Activated T-cell treated with anti-CD3 and anti-CD28 coated beads, Interleukin-2, amount 50 U/mL, for 1 hour (primary cell): Measurements from ENCODE around the gene OR6V1.

Experiments used
- DNase-seq: peaks from one replicate; pipeline ENCODE4 v3.0.0-alpha.2; 2020

OR6V1 gene, protein sequence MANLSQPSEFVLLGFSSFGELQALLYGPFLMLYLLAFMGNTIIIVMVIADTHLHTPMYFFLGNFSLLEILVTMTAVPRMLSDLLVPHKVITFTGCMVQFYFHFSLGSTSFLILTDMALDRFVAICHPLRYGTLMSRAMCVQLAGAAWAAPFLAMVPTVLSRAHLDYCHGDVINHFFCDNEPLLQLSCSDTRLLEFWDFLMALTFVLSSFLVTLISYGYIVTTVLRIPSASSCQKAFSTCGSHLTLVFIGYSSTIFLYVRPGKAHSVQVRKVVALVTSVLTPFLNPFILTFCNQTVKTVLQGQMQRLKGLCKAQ

DNA sequence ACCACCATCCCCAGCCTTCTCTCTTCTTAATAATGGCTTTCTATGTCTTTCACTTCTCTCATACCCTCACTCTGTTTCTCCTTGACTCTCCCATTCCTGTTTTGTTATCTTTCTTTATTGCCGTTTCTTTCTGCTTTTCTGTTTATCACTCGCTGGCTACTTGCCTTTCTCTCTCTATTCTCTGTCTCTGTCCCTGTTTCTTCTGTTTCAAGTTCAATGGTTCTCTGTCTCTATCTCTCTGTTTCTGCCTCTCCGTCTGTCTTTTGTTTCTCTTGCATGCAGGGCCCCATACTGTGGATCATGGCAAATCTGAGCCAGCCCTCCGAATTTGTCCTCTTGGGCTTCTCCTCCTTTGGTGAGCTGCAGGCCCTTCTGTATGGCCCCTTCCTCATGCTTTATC is at the start of gene OR6V1:
OR6V1 (plus strand) TSS at position 301 of the 400 bp plus-strand sequence; CDS start at position 301, 0 bp downstream.
- no peak for DNase-seq

DNA sequence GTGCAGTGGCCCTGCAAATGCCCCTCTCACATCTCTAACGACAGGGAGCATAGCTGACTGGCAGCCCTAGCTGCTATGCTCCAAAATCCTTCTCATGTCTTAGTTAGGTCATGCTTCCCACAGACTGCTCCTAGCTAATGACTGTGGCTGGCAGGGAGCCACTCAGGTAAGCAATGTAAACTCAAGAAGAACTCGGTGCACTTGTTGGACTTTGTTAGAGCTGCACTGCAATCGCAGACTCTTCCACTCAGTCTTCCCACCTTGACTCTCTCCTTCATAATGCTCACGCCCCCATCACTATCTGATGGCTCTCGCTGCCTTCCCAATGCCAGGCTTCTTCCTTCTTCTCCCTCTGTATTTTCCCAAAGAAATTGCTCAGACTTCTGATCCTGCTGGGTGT is 49.2 kb upstream of the OR6V1 start:
- no peak for DNase-seq

DNA sequence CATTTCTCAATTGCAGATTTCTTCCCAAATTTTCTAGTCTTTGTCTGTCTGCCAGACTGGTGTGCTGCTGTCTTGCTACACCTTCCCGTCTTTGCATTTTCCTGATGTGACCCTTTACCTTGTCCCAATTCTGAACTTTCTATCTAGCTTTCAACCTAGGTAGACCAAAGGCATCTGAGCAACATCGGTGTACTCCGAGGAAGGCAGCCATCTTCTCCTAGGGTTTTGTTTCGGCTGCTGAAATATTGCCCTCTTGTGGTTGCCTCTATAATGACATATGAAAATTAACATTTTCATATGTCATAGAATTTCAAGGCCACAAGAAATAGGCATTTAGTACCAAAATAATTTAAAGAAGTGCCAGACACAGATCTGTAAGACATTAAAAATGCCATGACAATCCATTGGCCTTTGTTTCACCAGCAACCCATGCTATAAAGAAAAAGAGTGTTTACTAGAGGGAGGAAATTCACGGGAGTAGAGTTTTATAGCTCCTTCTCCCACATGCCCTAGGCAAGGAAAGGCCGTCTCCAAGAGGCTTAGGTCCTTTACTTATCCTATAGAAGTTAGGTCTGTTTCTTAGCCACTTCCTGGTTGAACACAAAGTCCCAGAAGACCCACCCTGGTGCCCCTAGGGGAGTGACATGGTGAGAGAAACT is 48.6 kb upstream of the OR6V1 start:
- DNase-seq, result no peak

DNA sequence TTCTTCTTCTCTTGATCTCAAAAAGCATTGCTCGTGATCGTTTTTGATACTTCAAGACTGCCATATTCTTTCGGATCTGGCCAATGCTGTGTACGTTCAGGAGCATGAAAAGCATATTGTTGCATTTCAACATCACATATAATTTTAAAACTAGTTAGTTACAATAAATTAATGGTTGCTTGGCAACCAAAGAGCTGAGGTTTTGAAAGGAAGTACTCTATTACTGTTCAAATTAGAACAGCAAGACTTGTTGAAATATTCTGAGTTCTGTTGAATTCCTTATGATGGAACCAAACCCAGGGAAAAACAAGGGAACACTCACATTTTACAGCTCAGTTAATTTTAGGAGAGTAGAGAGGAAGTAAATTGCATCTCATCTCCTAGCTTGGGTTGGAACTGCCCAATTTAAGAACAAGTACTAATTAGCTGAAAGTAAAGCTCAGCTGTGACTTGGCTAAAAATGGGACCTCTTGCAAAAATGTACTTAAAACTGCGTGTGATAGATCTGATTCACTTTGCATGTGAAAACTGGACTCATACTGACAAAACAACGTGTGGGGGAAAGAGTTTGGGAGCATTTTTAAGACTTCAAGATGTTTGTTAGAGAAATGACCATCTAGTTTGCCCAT is 46.4 kb upstream of the OR6V1 start:
- no peak for DNase-seq

DNA sequence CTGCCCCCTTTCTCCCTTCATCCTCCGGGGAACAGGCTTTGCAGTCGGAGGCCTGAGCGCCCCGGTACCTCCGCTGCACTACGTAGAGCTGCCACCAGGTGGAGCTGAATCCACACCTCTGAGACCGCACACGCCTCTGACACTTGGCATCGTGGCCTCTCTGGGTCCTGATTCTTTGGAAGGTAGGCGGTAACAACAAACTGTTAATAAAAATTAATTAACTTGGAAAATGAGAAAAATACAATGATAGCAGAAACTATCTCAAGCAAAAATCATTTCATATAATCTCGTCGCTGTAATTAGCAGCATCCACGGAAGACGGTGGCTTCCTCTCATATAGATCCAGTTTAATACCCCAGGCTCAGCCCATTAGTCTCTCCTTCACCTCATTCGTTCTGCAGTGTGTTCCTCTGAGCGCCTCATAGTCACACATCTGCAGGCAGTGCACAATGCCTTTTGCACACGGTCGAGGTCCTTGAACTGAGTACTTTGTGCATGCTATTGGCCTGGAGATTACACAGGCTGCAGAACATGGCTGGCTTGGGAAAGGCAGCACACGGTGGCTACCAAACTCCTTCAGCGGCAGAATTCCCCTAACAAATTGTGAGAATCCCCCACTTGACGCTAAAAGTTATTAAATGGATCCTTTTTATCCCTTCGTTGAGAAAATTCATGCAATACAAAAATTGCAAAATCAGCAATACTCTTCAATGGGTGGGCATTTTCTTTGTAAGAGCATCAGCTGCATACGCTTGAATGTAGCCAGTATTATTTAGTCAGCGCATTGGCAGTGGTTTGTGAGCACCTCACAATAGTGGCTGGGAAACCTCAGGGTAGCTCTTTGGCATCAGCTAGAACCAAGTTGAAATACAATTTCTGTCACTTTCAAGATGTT is 43.9 kb upstream of the OR6V1 start:
- DNase-seq, result peak; percentile 86

DNA sequence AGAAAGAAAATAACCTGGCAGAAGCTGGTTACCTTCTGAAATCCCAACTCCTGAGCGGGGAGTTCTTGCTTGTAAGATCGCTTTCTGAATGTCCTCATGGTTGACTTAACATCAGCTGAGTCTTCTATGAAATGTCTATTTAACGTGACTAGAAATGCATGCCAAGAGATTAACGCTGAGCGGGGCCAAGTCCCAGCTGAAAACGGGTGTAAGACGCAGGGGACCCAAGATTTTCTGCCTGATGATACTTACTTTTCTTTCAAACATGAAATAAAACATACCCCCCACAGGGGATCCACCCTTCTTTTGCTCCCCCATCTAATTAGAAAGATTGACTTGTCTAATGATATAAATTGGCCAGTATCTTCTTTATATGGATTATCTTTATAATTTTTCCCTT is 40.1 kb upstream of the OR6V1 start:
- no peak for DNase-seq

DNA sequence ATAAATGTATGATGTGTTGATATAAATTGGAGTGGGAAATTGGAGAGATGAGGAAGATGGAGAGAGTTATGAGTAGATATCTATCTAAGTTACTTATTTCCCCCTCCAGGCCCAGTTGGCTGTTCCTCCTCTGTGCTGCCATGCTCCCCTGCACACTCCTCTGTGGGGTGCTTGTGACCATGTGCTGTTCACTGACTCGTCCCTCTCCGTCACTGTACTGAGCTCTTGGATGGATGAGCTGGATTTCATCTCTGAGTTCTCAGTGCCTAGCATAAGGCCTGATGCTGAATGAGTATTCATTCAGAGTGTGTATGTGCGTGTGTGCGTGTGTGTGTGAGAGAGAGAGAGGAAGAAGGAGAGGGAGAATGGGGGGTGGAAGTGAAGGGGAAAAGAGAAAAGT is 39.7 kb upstream of the OR6V1 start:
- DNase-seq, result no peak

DNA sequence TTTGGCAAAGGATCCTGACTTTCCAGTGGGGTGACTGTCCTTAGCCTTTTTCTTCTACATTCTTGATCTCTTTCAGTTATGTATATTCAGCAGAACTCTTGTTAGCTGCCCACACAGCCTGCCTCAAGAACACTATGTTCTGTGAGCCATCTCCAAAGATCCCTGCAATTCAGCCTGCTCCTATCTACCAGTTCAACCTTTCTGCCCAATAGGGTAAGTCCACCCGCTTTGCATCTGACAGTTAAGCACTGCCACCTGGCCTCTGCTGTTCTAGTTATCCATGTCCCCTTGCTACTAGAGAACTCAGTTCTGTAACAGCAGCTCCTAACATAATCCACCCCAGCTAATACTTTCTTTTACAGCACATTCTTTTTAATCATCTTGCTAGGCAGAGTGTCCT is 38.7 kb upstream of the OR6V1 start:
- no peak for DNase-seq

DNA sequence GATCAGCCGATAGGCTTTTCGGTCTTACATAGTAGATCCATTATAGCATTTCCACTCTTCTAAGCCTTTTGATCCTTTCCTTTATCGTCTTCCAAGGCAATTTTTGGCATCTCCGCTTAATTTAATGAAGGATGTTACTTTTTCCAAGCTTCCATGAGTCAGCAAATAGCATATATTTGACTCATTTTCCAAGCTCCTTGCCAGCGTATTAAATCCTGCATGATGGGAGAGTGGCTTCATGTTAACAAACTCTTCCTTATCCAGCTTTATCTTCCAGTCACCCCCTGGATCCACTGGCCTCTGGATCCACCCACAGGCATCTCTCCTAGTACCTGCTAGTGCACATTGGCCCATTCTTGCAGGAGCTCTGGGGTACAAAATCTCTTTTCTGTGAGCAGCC is 38.2 kb upstream of the OR6V1 start:
- DNase-seq, result no peak

DNA sequence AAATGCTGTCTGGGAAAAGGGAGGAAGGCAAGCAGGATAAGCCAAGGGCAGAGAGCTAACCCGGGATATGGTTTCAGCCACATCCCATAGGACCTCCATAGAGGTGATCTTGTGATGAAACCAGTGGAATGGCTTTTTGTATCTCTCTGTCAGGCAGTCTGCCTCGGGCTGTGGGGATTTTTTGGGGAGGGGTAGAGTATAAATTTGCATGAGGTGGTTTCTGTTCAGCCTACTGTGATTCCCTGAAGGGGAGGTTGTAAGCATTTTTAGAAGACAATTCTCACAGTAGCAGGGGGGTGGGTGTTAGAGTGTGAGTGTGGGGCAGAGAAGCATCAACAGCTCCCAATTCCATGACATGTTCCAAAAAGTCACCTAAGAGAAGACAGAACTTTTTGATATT is 37.1 kb upstream of the OR6V1 start:
- DNase-seq, result no peak

DNA sequence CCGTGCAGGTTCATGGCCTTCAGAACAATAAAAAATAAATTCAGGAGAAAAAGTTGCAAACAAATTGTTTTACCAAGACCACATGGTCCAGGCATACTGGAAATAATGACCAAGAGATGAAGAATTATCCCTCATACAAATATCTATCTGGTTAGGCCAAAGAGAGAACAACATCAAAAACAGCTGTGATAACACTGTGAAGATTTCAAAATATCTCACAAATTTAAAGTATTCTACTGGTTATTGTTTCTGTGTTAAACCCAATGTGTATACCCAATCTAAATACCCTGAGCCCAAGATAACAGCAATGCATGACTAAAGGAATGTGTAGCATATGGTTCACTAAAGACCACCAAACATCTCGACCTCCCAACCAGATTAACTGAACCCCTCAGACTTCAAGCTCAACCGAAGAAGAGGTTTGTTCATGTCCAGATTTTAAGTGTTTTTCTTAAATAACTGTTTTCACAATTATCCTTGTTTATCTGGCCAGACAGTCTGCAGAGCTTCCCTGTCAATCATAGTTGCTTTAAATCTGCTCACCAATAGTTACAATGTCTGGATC is 36.1 kb upstream of the OR6V1 start:
- DNase-seq, result no peak

DNA sequence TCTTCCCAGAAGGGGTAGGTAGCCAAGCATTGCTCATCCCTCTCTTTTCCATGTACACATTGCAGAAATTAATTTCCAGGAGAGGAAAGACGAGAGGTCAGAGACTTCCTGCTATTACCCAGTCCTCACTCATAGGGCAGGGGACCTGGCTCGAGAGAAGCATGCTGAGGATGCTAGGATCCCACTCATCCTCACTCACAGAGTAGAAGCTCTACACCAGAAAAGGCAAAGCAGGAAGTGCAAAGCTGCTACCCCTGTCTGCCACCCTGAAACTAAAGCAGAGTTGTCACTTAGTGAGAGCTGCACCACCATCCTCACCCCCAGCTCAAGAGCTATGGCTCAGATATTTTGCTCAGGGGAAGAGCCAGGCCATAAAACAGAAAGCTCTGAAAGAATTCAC is 35.1 kb upstream of the OR6V1 start:
- DNase-seq, result no peak

DNA sequence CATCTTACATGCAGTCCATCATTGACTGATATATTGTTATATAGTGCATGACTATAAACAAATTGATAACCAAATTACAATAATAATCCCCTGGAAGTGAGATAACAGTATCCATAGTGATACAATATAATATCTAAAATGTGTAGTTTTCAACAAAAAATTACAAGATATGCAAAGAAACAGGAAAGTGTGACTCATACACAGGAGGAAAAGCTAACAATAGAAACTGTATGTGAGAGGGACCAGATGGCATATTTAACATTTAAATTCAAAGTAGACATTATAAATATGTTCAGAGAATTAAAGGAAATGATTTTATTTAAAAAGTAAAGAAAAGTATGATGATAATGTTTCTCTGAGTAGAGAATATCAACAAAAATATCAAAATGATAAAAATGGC is 33.2 kb upstream of the OR6V1 start:
- no peak for DNase-seq

DNA sequence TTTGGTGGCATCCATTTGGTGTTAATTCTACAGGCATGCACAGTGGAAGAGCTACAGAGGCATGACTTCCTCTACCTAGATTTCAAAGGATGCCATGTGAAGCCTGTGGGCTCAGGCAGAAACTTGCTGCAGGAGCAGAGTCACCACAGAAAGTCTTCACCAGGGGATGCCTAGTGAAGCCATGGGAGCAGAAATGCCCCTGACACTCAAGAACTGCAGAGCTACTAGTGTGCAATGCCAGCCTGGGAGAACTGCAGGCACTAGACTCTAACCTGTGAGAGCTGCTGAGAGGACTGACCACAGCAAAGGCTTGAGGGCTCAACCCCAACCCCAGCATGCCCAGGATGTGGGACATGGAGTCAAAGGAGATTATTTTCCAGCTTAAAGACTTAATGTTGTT is 29.1 kb upstream of the OR6V1 start:
- DNase-seq, result no peak

DNA sequence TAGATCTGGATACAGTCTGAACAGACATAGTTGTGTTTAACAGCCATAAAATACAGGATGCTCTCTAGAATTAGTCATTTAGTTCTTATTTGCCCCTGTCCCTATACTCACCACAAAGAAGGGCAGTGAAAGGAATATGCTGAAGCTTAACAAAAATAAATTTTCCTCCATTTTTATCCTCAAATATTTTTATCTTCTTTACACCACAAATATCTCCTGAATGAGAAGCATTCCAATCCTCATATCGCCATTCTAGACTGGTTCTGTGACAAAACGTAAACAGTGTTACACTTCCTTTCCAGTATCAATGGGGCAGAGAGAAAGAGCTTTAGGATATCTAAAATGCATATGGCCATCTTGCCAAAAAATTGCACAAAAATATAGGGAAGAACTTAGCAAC is 26.8 kb upstream of the OR6V1 start:
- DNase-seq, result no peak

DNA sequence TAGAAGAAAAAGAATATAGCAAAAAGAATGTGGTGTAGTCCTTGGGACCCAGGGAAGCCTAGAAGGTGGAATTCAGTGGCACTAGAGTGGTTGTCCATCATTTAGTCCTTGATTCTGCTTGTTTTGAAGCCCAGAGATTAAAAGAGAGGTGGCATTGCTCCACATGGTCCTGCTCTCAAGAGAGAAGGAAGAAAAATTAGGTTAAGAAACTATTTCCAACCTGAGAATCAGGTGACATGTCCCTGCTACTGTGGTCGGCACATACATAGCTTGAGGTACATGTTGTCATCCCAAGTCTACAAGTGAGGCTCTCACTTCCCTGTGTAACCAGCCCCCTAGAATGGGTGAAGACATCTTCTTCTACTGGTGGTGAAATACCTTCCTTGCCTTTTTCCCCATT is 25.1 kb upstream of the OR6V1 start, which contains the start of gene OR9A2:
OR9A2 (minus strand) TSS at position 101 of the 400 bp plus-strand sequence; CDS start at position 101, 0 bp downstream.
- DNase-seq, result no peak

DNA sequence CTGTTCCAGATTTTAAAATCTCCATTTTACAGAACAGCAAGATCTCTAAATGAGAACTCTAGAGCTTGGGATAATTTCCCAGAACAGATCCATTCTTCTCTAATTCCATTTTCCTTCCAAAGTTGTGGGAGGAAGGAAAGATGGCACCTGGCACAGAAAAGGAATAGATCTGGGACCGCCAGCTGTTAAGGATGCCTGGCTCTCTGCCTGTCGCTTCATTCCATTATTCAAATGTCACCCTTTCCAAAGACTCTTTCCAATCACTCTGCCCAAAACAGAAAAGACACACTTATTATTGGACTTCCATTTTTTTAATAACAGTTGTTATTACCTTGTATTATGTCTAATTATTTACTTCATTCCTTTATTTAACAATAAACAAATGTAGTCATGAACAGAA is 24.5 kb upstream of the OR6V1 start:
- DNase-seq, result no peak

DNA sequence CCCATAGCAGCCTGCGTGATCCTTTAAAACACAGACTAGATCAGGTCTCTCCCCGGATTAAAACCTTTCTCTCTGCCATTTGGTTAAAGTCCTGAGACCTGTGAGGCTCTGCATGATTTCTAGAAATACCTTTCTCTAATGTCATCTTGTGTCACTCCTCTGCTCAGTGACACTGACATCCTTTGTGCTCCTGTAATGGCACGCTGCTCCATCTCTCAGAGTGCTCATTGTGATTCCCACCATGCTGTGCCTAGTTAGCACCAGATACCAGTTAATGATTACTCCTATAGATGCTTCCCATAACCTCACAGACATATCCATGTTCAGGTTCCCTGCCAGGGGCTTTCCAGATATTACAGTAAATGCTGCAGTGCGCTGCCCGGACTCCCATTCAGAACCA is 13.5 kb upstream of the OR6V1 start:
- no peak for DNase-seq

DNA sequence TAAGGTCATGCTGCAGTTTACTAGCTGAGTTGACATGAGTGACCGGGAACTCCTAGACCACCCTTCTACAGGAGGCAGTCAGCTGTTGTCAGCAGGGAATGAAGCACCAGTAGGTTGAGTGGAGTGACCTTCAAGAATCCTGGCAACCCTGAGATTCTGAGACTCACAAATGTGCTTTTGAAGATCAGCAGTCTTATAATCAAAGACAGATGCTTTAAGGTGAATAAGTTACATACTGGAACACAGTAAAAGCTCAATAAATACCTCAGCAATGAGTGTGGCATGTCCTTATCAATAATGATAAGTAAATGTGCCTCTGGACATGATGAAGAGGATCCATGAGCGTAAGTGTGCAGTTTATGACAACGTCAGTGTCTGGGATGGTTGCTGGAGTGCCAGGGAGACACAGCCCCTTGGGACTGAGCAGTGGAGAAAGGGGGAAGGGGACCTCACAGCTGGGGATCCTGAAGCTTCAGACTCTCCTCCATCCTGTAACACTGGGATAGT is 11.9 kb upstream of the OR6V1 start:
- no peak for DNase-seq

DNA sequence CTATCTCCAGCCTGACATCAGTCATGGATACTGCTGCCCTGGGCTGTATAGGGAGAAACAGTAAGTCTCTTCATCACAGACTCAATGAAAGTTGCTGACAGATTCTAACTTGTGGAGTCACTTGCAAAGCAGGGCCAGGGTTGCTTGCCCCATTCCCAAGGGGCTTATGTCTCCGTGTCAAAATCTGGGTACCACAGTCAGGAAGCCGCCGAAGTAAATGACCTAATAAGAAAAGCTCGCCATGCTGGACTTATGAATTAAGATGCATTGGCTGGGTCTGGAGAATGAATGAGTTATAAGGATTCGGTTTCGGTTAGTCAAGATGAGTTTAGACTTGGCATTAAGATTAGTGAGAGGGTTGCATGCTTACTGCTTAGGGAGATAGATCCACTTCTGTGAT is 10.8 kb upstream of the OR6V1 start:
- no peak for DNase-seq

DNA sequence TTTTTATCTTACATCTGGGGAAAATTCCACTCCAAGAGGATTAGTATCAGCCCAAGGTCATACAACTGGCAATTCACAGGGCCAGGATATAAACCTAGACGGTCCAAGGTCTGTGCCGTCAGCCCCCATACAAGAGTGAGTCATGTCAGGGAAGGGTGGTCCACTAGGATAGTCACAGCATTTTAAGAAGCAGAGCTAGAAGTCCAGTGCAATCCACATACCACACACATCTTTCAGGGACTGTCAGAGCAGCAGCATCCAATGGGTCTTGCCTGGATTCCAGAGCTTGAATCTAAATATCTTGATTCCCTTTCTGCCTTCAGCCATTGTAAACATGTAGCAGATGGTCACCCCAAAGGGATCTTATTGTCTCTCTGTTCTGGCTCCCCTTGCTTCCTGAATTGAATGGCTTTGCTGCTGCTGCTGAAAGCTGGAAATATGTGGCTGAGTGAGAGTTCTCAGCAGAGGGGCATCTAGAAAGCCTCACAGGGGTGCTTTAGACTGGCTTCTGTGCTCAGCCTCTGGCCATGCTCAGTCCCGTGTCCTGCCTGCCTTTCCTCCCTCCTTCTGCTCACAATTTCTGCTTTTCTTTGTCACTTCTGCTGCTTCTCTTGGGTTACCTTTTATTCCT is 9.9 kb upstream of the OR6V1 start:
- DNase-seq, result no peak

DNA sequence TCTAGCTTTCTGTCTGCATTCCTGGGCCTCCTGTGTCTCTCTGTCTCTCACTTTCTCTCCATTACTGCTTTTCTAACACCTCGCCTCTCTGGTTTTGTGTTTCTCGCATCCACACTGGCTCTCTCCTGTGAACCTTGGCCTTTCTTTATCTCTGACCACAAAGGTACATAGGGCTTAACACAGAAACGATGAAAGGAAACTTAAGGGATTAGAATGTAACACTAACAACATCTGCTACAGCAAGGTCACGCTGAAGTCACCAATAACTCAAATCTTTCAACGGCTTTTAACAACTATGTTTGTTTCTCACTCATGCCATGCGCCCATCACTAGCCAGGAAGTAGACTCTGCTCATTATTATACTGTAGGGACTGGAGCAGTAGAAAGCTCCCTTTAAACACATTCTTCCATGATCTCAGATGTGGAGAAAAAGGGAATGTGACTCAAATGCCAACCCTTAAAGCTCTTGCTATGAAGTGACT is 9.3 kb upstream of the OR6V1 start:
- DNase-seq, result no peak
